Suprapubic skin (tissue), 4 donors: ENCODE results near the gene MGP. TPM values are rescaled to one million over a fixed set of nuclear protein-coding genes. Genes with fewer than 3 reads are reported as not detected.
A peak's percentile ranks its signal among the peaks of the same experiment; 100 is the strongest.

Source experiments
- DNase-seq, 2 donors: peaks; one replicate each; pipeline ENCODE4 v3.0.0-alpha.2; 2019; ENCODE audit warnings: low spot score in 2 of 2
- H3K27ac ChIP-seq: fragments of 200-600 bp; sonication (generic); one replicate; pipeline ENCODE4 v1.5.1; 2019
- H3K27me3 ChIP-seq: fragments of 200-600 bp; sonication (generic); one replicate; pipeline ENCODE4 v1.5.1; 2019
- H3K36me3 ChIP-seq: fragments of 200-600 bp; sonication (generic); one replicate; pipeline ENCODE4 v1.5.1; 2019
- H3K4me1 ChIP-seq: fragments of 200-600 bp; sonication (generic); one replicate; pipeline ENCODE4 v1.5.1; 2019
- H3K4me3 ChIP-seq: fragments of 200-600 bp; sonication (generic); one replicate; pipeline ENCODE4 v1.5.1; 2019; ENCODE audit warnings: mild to moderate bottlenecking
- H3K9me3 ChIP-seq: fragments of 200-600 bp; sonication (generic); one replicate; pipeline ENCODE4 v1.5.1; 2019
- CTCF ChIP-seq, 2 donors: fragments of 200-600 bp in 1 of 2; fragments of 450-650 bp in 1 of 2; sonication (generic) in 1 of 2; IDR thresholded peaks; one replicate each; pipeline ENCODE4 v1.5.1; 2016 to 2019; ENCODE audit warnings: antibody characterized with exemption in 2 of 2, mild to moderate bottlenecking in 1 of 2, moderate library complexity in 1 of 2
- EP300 ChIP-seq: sonication (generic); formaldehyde crosslinking; IDR thresholded peaks from one replicate; pipeline ENCODE4 v1.6.1; 2017; ENCODE audit warnings: antibody characterized with exemption
- POLR2A ChIP-seq, 2 donors: fragments of 450-650 bp; IDR thresholded peaks; one replicate each; pipeline ENCODE4 v1.6.1; 2017; ENCODE audit warnings: antibody characterized with exemption in 2 of 2, mild to moderate bottlenecking in 2 of 2, moderate library complexity in 2 of 2
- POLR2AphosphoS5 ChIP-seq, 3 donors: sonication (generic); formaldehyde crosslinking; IDR thresholded peaks; one replicate each; pipeline ENCODE4 v1.6.1; 2017; ENCODE audit warnings: antibody characterized with exemption in 3 of 3
- WGBS: methylation state at CpG from one replicate; pipeline ENCODE4 v1.1.5; 2018; 5-methylcytosine and 5-hydroxymethylcytosine counted together
- total RNA-seq, 4 donors: library from RNA; depleted of rRNA; stranded (reverse); fragments of >200 nt; gene quantifications; one replicate each; pipeline ENCODE4 v1.1.0, GENCODE V29; 2016

The MGP gene
- total RNA-seq, 4 donors from 2014 or later: 43.5 to 135 (median 58.3) TPM

GRCh38 chr12:14845350-14845750 is 40.3 kb downstream of the MGP start:
- no peak for DNase-seq
- H3K27me3 ChIP-seq: no peaks in the 10 kb centered on the region
- H3K9me3 ChIP-seq: no peaks in the 10 kb centered on the region
- no peaks in the 10 kb centered on the region for H3K36me3 ChIP-seq
- H3K27ac ChIP-seq: no peak overlapping the region
- H3K4me1 ChIP-seq: peaks cover 58% of the 10 kb centered on the region
- peak; percentile 67 to 85 for TF ChIP-seq CTCF (IDR thresholded peaks at IDR 0.05)
- no peak for TF ChIP-seq POLR2AphosphoS5 (IDR thresholded peaks at IDR 0.05)
- TF ChIP-seq POLR2A (IDR thresholded peaks at IDR 0.05): no peak
- no peak for TF ChIP-seq EP300
- H3K4me3 ChIP-seq: no peak overlapping the region
- WGBS: 8% methylated on average over 3 of the region's 3 CpGs

GRCh38 chr12:14844401-14844800 is 41.3 kb downstream of the MGP start:
- DNase-seq: no peak
- Histone ChIP-seq H3K27me3 (no peaks in the 10 kb centered on the region), H3K27ac (no peak overlapping the region), H3K9me3 (no peaks in the 10 kb centered on the region), H3K4me3 (no peak overlapping the region), H3K36me3 (no peaks in the 10 kb centered on the region), H3K4me1 (peaks cover 49% of the 10 kb centered on the region)
- TF ChIP-seq CTCF (IDR thresholded peaks at IDR 0.05) (no peak), EP300 (no peak), POLR2AphosphoS5 (IDR thresholded peaks at IDR 0.05) (no peak), POLR2A (IDR thresholded peaks at IDR 0.05) (no peak)

GRCh38 chr12:14843425-14843887 is 42.2 kb downstream of the MGP start, which contains the start of gene ART4:
ART4 (minus strand) TSS chr12:14843526; CDS start chr12:14843113, 413 bp downstream.
- peaks cover 43% of the 10 kb centered on the region for H3K4me1 ChIP-seq
- H3K4me3 ChIP-seq: no peak within 1 kb of the TSS
- no peak for DNase-seq

GRCh38 chr12:14842315-14842714 is 43.3 kb downstream of the MGP start:
- WGBS: 78% methylated on average over 3 of the region's 3 CpGs
- Histone ChIP-seq H3K36me3 (no peaks in the 10 kb centered on the region), H3K27me3 (no peaks in the 10 kb centered on the region), H3K4me1 (peaks cover 37% of the 10 kb centered on the region), H3K9me3 (no peaks in the 10 kb centered on the region), H3K27ac (peak overlapping the region; percentile 45), H3K4me3 (no peak overlapping the region)
- DNase-seq: no peak
- TF ChIP-seq EP300: no peak
- no peak for TF ChIP-seq CTCF (IDR thresholded peaks at IDR 0.05)
- no peak for TF ChIP-seq POLR2A (IDR thresholded peaks at IDR 0.05)
- no peak for TF ChIP-seq POLR2AphosphoS5 (IDR thresholded peaks at IDR 0.05)

More at GRCh38 chr12:14843425-14843887, 42.2 kb downstream of the MGP start, which contains the start of gene ART4:
- WGBS: 63% methylated on average over 10 of the region's 10 CpGs
- Histone ChIP-seq H3K27ac (peak within 1 kb of the TSS; percentile 45), H3K36me3 (no peaks in the 10 kb centered on the region), H3K27me3 (no peaks in the 10 kb centered on the region), H3K9me3 (no peaks in the 10 kb centered on the region)
- no peak for TF ChIP-seq POLR2A (IDR thresholded peaks at IDR 0.05)
- no peak for TF ChIP-seq POLR2AphosphoS5 (IDR thresholded peaks at IDR 0.05)
- no peak for TF ChIP-seq CTCF (IDR thresholded peaks at IDR 0.05)
- no peak for TF ChIP-seq EP300

- peaks cover 32% of the 10 kb centered on the region for H3K4me1 ChIP-seq
- WGBS: 21% methylated on average over 3 of the region's 3 CpGs
- DNase-seq: peak; percentile 68 to 76
- H3K27ac ChIP-seq: peak overlapping the region; percentile 40
- TF ChIP-seq EP300 (no peak), POLR2AphosphoS5 (IDR thresholded peaks at IDR 0.05) (peak in 2 of 3 donors; percentile 76 to 77)
- H3K9me3 ChIP-seq: no peaks in the 10 kb centered on the region
- no peaks in the 10 kb centered on the region for H3K27me3 ChIP-seq
- no peaks in the 10 kb centered on the region for H3K36me3 ChIP-seq
- no peak overlapping the region for H3K4me3 ChIP-seq
Observed at GRCh38 chr12:14841761-14842160, 43.9 kb downstream of the MGP start.

- 88% methylated on average over 4 of the region's 4 CpGs for WGBS
- Histone ChIP-seq H3K27me3 (no peaks in the 10 kb centered on the region), H3K9me3 (no peaks in the 10 kb centered on the region), H3K4me1 (peaks cover 20% of the 10 kb centered on the region), H3K36me3 (no peaks in the 10 kb centered on the region), H3K4me3 (no peak overlapping the region), H3K27ac (no peak overlapping the region)
- no peak for DNase-seq
- TF ChIP-seq POLR2AphosphoS5 (IDR thresholded peaks at IDR 0.05) (no peak), POLR2A (IDR thresholded peaks at IDR 0.05) (no peak), EP300 (no peak), CTCF (IDR thresholded peaks at IDR 0.05) (no peak)
Observed at GRCh38 chr12:14840616-14841015, 45.0 kb downstream of the MGP start.
